Body of pancreas (tissue), 4 donors: Measurements from ENCODE around the gene ECHS1.

Experiments
- POLR2A ChIP-seq, 3 donors: fragments of 450-650 bp; IDR thresholded peaks; one replicate each; pipeline ENCODE4 v1.6.1; 2016; ENCODE audit warnings: antibody characterized with exemption in 3 of 3, mild to moderate bottlenecking in 2 of 3
- TF ChIP-seq, protein P1 (sequence below), 7 experiments: fragments of 450-650 bp in 4 of 7; fragments of 200-600 bp in 3 of 7; sonication (generic) in 3 of 7; IDR thresholded peaks; one replicate each; pipeline ENCODE4 v1.5.1; 2016 to 2019; ENCODE audit warnings: antibody characterized with exemption in 7 of 7

DNA sequence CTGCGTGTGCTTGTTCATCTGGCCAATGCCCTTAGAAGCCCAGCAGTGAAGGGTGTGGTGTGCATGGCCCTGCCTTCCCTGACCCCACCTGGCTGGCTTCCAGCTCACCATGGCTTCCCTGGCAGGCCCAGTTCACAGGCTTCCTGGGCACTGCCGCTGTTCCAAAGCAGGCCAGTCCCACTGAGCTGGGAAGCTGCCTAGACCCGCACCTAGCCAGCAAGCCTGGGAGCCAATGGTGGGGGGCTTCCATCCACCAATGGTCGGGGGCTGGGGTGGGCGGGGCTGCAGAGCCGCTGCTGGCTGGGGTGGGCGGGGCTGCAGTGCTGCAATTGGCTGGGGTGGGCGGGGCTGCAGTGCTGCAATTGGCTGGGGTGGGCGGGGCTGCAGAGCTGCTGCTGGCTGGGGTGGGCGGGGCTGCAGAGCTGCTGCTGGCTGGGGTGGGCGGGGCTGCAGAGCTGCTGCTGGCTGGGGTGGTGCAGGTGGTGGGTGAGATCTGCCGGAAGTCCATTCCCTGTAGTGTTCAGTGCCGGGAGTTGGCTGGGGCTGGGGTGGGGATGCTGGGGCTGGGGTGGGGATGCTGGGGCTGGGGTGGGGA, 48.9 kb downstream of the ECHS1 start:
- TF ChIP-seq, protein P1, sequence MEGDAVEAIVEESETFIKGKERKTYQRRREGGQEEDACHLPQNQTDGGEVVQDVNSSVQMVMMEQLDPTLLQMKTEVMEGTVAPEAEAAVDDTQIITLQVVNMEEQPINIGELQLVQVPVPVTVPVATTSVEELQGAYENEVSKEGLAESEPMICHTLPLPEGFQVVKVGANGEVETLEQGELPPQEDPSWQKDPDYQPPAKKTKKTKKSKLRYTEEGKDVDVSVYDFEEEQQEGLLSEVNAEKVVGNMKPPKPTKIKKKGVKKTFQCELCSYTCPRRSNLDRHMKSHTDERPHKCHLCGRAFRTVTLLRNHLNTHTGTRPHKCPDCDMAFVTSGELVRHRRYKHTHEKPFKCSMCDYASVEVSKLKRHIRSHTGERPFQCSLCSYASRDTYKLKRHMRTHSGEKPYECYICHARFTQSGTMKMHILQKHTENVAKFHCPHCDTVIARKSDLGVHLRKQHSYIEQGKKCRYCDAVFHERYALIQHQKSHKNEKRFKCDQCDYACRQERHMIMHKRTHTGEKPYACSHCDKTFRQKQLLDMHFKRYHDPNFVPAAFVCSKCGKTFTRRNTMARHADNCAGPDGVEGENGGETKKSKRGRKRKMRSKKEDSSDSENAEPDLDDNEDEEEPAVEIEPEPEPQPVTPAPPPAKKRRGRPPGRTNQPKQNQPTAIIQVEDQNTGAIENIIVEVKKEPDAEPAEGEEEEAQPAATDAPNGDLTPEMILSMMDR (IDR thresholded peaks at IDR 0.05): no peak
- TF ChIP-seq POLR2A (IDR thresholded peaks at IDR 0.05): no peak
